GM12878 (cell line): ENCODE data around the gene ATXN2. TPM values are rescaled to one million over a fixed set of nuclear protein-coding genes. Genes with fewer than 3 reads are reported as not detected.
A peak's percentile ranks its signal among the peaks of the same experiment; 100 is the strongest.

Experiments used
- ATAC-seq: fragments of 200-7000 bp; cut with Tn5 transposase; 3 replicates; pipeline ENCODE4 v1.9.1; 2020; ENCODE audit warnings: mild to moderate bottlenecking, moderate library complexity
- BruUV-seq: library from RNA; stranded (reverse); fragments of 400-500 nt; replicated peaks from 2 replicates; lab custom pipeline; 2021; lab: Mats Ljungman, UMichigan
- CTCF ChIA-PET: fragments of 300-600 bp; sonication (Branson Sonifier 250); formaldehyde crosslinking; extraction: SDS; loops from one replicate; lab custom pipeline; 2021; ENCODE audit warnings: inconsistent platforms; lab: Yijun Ruan, JAX
- POLR2A ChIA-PET: fragments of 350-600 bp; formaldehyde crosslinking; extraction: SDS; loops from one replicate; lab custom pipeline; 2021; ENCODE audit warnings: inconsistent platforms; lab: Charles Lee
- RAD21 ChIA-PET: fragments of 300-600 bp; sonication (Branson Sonifier 250); formaldehyde crosslinking; loops from one replicate; lab custom pipeline; 2023; ENCODE audit warnings: antibody characterized with exemption; ENCODE audit not compliant: unreplicated experiment; lab: Charles Lee
- SMC1A ChIA-PET: fragments of 300-600 bp; sonication (Branson Sonifier 250); formaldehyde crosslinking; loops from one replicate; lab custom pipeline; 2023; ENCODE audit not compliant: unreplicated experiment, uncharacterized antibody; lab: Charles Lee
- DNase-seq: peaks from one replicate; pipeline ENCODE4 v3.0.0-alpha.2; 2011; ENCODE audit warnings: low read depth, low spot score
- FAIRE-seq: peaks from 3 replicates; lab custom pipeline; 2011; peaks lifted over from hg19 to GRCh38; lab: Jason Lieb, UNC
- H2AFZ ChIP-seq: 2 replicates; pipeline ENCODE4 v1.6.0; 2011; ENCODE audit warnings: low read depth, low read length, control low read depth; ENCODE audit not compliant: control insufficient read depth
- H3K27ac ChIP-seq: 2 replicates; pipeline ENCODE4 v1.5.1; 2011; ENCODE audit warnings: control low read depth; ENCODE audit not compliant: control insufficient read depth, insufficient read depth
- H3K27me3 ChIP-seq, 2 experiments: replicated peaks in 1 of 2; 2 replicates each; pipeline versions ENCODE4 v1.6.0 to v1.6.1; 2011; ENCODE audit warnings: low read length in 1 of 2; ENCODE audit not compliant: control insufficient read depth in 2 of 2, insufficient read depth in 2 of 2
- H3K36me3 ChIP-seq, 2 experiments: 2 replicates each; pipeline ENCODE4 v1.5.1; 2011; ENCODE audit warnings: low read length in 1 of 2; ENCODE audit not compliant: control insufficient read depth in 2 of 2, insufficient read depth in 2 of 2
- H3K4me1 ChIP-seq: 2 replicates; pipeline ENCODE4 v1.6.1; 2011; ENCODE audit warnings: mild to moderate bottlenecking, low read length, moderate library complexity, mixed read lengths; ENCODE audit not compliant: control insufficient read depth, insufficient read depth
- H3K4me2 ChIP-seq: 2 replicates; pipeline ENCODE4 v1.6.0; 2011; ENCODE audit warnings: control low read depth; ENCODE audit not compliant: control insufficient read depth, insufficient read depth
- H3K4me3 ChIP-seq: fragments of 200-600 bp; sonication (generic); 2 replicates; pipeline ENCODE4 v1.5.1; 2016
- H3K79me2 ChIP-seq: 2 replicates; pipeline ENCODE4 v1.6.0; 2011; ENCODE audit warnings: low read length; ENCODE audit not compliant: control insufficient read depth, insufficient read depth
- H3K9ac ChIP-seq: 2 replicates; pipeline ENCODE4 v1.8.0; 2011; ENCODE audit warnings: low read length, control low read depth, mixed read lengths; ENCODE audit not compliant: control insufficient read depth, insufficient read depth
- H3K9me3 ChIP-seq: replicated peaks from 3 replicates; pipeline ENCODE4 v1.5.1; 2011; ENCODE audit warnings: mild to moderate bottlenecking, low read length; ENCODE audit not compliant: control insufficient read depth, insufficient read depth
- H4K20me1 ChIP-seq: 2 replicates; pipeline ENCODE4 v1.6.0; 2011; ENCODE audit not compliant: control insufficient read depth, insufficient read depth
- BHLHE40 ChIP-seq, 2 experiments: fragments of 450-650 bp in 1 of 2; IDR thresholded peaks; 2 replicates each; pipeline ENCODE4 v1.6.1; 2011 to 2017; ENCODE audit warnings: low read depth in 2 of 2, borderline replicate concordance in 1 of 2, improper control_type of control experiment in 1 of 2, low read length in 1 of 2, mild to moderate bottlenecking in 1 of 2
- DPF2 ChIP-seq: fragments of 450-650 bp; IDR thresholded peaks from 2 replicates; pipeline ENCODE4 v1.6.1; 2017; ENCODE audit warnings: mild to moderate bottlenecking
- EED ChIP-seq: sonication (generic); IDR thresholded peaks from 2 replicates; pipeline ENCODE4 v1.6.1; 2016; ENCODE audit warnings: antibody characterized with exemption, low read depth
- EZH2 ChIP-seq: IDR thresholded peaks from 2 replicates; pipeline ENCODE4 v1.6.1; 2012; ENCODE audit warnings: low read depth, mild to moderate bottlenecking, control low read depth, inconsistent platforms, low read length, borderline replicate concordance; ENCODE audit not compliant: control insufficient read depth
- IKZF1 ChIP-seq: fragments of 450-650 bp; conservative IDR thresholded peaks from 2 replicates; pipeline ENCODE4 v1.6.1; 2017; ENCODE audit warnings: antibody characterized with exemption, mild to moderate bottlenecking
- NR2C2 ChIP-seq: IDR thresholded peaks from 2 replicates; pipeline ENCODE4 v1.6.1; 2011; ENCODE audit warnings: borderline replicate concordance, low read depth; ENCODE audit not compliant: control insufficient read depth, insufficient read length
- POLR2A ChIP-seq: IDR thresholded peaks from 2 replicates; pipeline ENCODE4 v1.6.1; 2011; ENCODE audit warnings: low read depth, mild to moderate bottlenecking, low read length
- POLR2AphosphoS5 ChIP-seq: IDR thresholded peaks from 2 replicates; pipeline ENCODE4 v1.6.1; 2011; ENCODE audit warnings: mild to moderate bottlenecking, low read length, inconsistent platforms
- RUNX3 ChIP-seq: IDR thresholded peaks from 2 replicates; pipeline ENCODE4 v1.6.1; 2012; ENCODE audit warnings: low read length, inconsistent platforms
- TCF7 ChIP-seq: IDR thresholded peaks from 2 replicates; pipeline ENCODE4 v1.6.1; 2014; ENCODE audit warnings: antibody characterized with exemption, borderline replicate concordance
- ZNF274 ChIP-seq: IDR thresholded peaks from one replicate; pipeline ENCODE4 v1.8.0; 2011; ENCODE audit not compliant: insufficient read length, insufficient read depth
- WGBS: methylation state at CpG from one replicate; pipeline ENCODE4 v1.1.6; 2016; ENCODE audit warnings: low lambda C conversion rate; ENCODE audit not compliant: insufficient replicate concordance, insufficient coverage; ENCODE audit errors: missing lambda C conversion rate; 5-methylcytosine and 5-hydroxymethylcytosine counted together
- in situ Hi-C: fragments of 300-500 bp; cut with MboI; formaldehyde crosslinking; loops from 9 replicates; pipeline ENCODE4 v1.14.3; 2018; ENCODE audit warnings: mixed read lengths
- intact Hi-C: fragments of 100-400 bp; cut with micrococcal nuclease; formaldehyde crosslinking; loops from one replicate; pipeline ENCODE4 v1.14.2; 2022; ENCODE audit not compliant: unreplicated experiment
- polyA plus RNA-seq, 11 experiments: library from polyadenylated mRNA; depleted of rRNA in 4 of 11; unstranded in 6 of 11; stranded (reverse) in 5 of 11; fragments of >200 nt; fragmentation: Nextera tagmentation in 4 of 11; fragmentation: Illumina TruSeq in 1 of 11; extraction: Ambion mirVana in 4 of 11; extraction: Trizol in 1 of 11; gene quantifications; 1 replicate in 1 of 11; 2 replicates in 10 of 11; pipeline versions ENCODE4 v1.2.1 to v1.2.3, GENCODE V29; 2011 to 2016; ENCODE audit warnings: inconsistent platforms in 2 of 11, missing spikeins in 2 of 11, low read depth in 1 of 11
- total RNA-seq, 4 experiments: library from RNA; depleted of rRNA in 3 of 4; stranded (reverse); fragments of >200 nt in 3 of 4; fragmentation: Illumina TruSeq in 1 of 4; extraction: Trizol in 1 of 4; gene quantifications; 2 replicates each; pipeline versions ENCODE4 v1.2.1 to v1.2.3, GENCODE V29; 2013 to 2021
- TF ChIP-seq, protein P1 (sequence below): IDR thresholded peaks from 2 replicates; pipeline ENCODE4 v1.6.1; 2011; ENCODE audit warnings: borderline replicate concordance, low read depth, mild to moderate bottlenecking, moderate library complexity, mixed read lengths, low read length; ENCODE audit not compliant: insufficient read depth; ENCODE audit errors: extremely low read length
- TF ChIP-seq, protein P2 (sequence below): fragments of 450-650 bp; IDR thresholded peaks from 2 replicates; pipeline ENCODE4 v1.6.1; 2017; ENCODE audit warnings: low read depth, mild to moderate bottlenecking, moderate library complexity

The ATXN2 gene
- total and polyA plus RNA-seq, 10 of the 15 experiments (the other 5 are each of a cell fraction or from before 2014, with no cell fraction given): 8.8 to 31.5 (median 19.0) TPM

DNA sequence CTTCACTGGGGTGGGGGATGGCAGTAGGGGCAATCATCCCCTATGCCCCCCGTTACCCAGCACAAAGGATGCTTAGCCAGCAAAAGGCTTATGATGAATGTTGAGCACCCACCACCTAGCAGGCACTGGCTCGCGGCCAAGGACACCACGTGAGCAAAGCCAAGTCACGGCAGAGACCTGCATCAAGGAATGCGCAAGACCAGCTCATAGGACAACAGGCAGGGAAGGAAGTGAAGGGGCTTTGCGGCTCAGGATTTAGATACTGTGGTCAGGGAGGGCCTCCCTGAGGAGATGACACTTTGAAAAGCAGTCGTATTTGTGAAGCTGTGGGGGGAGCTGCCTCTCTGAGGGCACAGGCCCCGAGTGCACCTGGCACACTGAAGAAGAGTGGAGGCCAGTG is 160.6 kb downstream of the ATXN2 start:
- Histone ChIP-seq H3K27ac (peak overlapping the region; percentile 63), H3K9ac (no peak overlapping the region), H3K79me2 (peaks cover 94% of the 10 kb centered on the region), H3K4me3 (no peak overlapping the region), H3K36me3 (peaks cover 20 to 29% of the 10 kb centered on the region in 2 experiments), H2AFZ (no peak overlapping the region), H3K4me2 (peak overlapping the region; percentile 69), H3K9me3 (no peaks in the 10 kb centered on the region), H4K20me1 (no peaks in the 10 kb centered on the region; the same call in 1 of the 2 replicates), H3K4me1 (peaks cover 93% of the 10 kb centered on the region), H3K27me3 (no peaks in the 10 kb centered on the region)
- in situ Hi-C loops (loop anchor here (25.0 kb wide), 1 partner anchor 1774 kb away; the partner anchor contains the start of gene TPCN1), intact Hi-C loops (no loop called here)
- CTCF ChIA-PET: interaction anchor here (1.1 to 27.3 kb wide), 4 partner anchors 9 to 36 kb away, joined by 5 to 1117 read pairs (median 13); partner anchors contain the start of gene SH2B3
- no peak for DNase-seq
- SMC1A ChIA-PET: interaction anchor here (0.6 kb wide), 1 partner anchor 171 kb away, joined by 3 read pairs; no protein-coding TSS in a partner anchor
- no peak for FAIRE-seq
- ATAC-seq: no peak
- RAD21 ChIA-PET: interaction anchor here (2.1 to 22.6 kb wide), 2 partner anchors 13 to 34 kb away, joined by 5 to 804 read pairs; partner anchors contain the start of gene SH2B3
- TF ChIP-seq RUNX3 (peak; percentile 79), POLR2AphosphoS5 (no peak), EED (peak; percentile 46), NR2C2 (no peak), ZNF274 (no peak), POLR2A (0 out of 2 replicates have a peak, but pooled peaks have one; percentile 24), BHLHE40 (IDR thresholded peaks at IDR 0.05; ENCODE audit: borderline replicate concordance in 1 of 2, low read depth in 2 of 2, low read length in 1 of 2) (peak in 1 of 2 experiments; percentile 22; a peak in 1 of 4 replicates), EZH2 (no peak), TCF7 (no peak), IKZF1 (peak; percentile 37), DPF2 (peak; percentile 34; the same call in 1 of the 2 replicates)
- TF ChIP-seq, protein P1, sequence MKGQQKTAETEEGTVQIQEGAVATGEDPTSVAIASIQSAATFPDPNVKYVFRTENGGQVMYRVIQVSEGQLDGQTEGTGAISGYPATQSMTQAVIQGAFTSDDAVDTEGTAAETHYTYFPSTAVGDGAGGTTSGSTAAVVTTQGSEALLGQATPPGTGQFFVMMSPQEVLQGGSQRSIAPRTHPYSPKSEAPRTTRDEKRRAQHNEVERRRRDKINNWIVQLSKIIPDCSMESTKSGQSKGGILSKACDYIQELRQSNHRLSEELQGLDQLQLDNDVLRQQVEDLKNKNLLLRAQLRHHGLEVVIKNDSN: peak; percentile 71
- TF ChIP-seq, protein P2, sequence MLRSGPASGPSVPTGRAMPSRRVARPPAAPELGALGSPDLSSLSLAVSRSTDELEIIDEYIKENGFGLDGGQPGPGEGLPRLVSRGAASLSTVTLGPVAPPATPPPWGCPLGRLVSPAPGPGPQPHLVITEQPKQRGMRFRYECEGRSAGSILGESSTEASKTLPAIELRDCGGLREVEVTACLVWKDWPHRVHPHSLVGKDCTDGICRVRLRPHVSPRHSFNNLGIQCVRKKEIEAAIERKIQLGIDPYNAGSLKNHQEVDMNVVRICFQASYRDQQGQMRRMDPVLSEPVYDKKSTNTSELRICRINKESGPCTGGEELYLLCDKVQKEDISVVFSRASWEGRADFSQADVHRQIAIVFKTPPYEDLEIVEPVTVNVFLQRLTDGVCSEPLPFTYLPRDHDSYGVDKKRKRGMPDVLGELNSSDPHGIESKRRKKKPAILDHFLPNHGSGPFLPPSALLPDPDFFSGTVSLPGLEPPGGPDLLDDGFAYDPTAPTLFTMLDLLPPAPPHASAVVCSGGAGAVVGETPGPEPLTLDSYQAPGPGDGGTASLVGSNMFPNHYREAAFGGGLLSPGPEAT: no peak
- no TSS peak for BruUV-seq
- POLR2A ChIA-PET: interaction anchor here (0.6 to 2.0 kb wide), 4 partner anchors 9 to 34 kb away, joined by 3 to 5 read pairs (median 4); no protein-coding TSS in a partner anchor
- WGBS: 36% methylated on average over 9 of the region's 9 CpGs
